Transverse colon (tissue), 4 donors: Measurements from ENCODE around the gene PHLDB2. TPM values are rescaled to one million over a fixed set of nuclear protein-coding genes. Genes with fewer than 3 reads are reported as not detected.

ENCODE experiments used
- DNase-seq: peaks from one replicate; pipeline ENCODE4 v3.0.0-alpha.2; 2019
- H3K27ac ChIP-seq, 4 donors: fragments of 200-600 bp; sonication (generic); 2 replicates each; pipeline ENCODE4 v1.5.1; 2016 to 2018; ENCODE audit warnings: inconsistent platforms in 4 of 4
- H3K27me3 ChIP-seq: fragments of 200-600 bp; sonication (generic); 2 replicates; pipeline ENCODE4 v1.5.1; 2017; ENCODE audit warnings: inconsistent platforms
- H3K36me3 ChIP-seq, 4 donors: fragments of 200-600 bp; sonication (generic); 2 replicates each; pipeline ENCODE4 v1.5.1; 2017 to 2019; ENCODE audit warnings: inconsistent platforms in 4 of 4
- H3K4me1 ChIP-seq, 4 donors: fragments of 200-600 bp; sonication (generic); 2 replicates each; pipeline ENCODE4 v1.5.1; 2017 to 2020; ENCODE audit warnings: inconsistent platforms in 4 of 4
- H3K4me3 ChIP-seq, 4 donors: fragments of 200-600 bp; sonication (generic); 1 replicate in 1 of 4; 2 replicates in 3 of 4; pipeline versions ENCODE4 v1.5.1 to v1.6.1; 2017 to 2019; ENCODE audit warnings: inconsistent platforms in 4 of 4
- H3K9me3 ChIP-seq, 2 donors: fragments of 200-600 bp; sonication (generic); 2 replicates each; pipeline ENCODE4 v1.5.1; 2017 to 2019; ENCODE audit warnings: inconsistent platforms in 2 of 2
- CTCF ChIP-seq, 5 experiments: fragments of 200-600 bp in 3 of 5; fragments of 450-650 bp in 2 of 5; sonication (generic) in 3 of 5; IDR thresholded peaks; 1 replicate in 2 of 5; 2 replicates in 3 of 5; pipeline ENCODE4 v1.5.1; 2016 to 2017; ENCODE audit warnings: antibody characterized with exemption in 5 of 5, inconsistent platforms in 3 of 5, mild to moderate bottlenecking in 2 of 5, moderate library complexity in 1 of 5
- EP300 ChIP-seq: sonication (generic); formaldehyde crosslinking; IDR thresholded peaks from one replicate; pipeline ENCODE4 v1.6.1; 2017; ENCODE audit warnings: antibody characterized with exemption, low read depth
- POLR2A ChIP-seq: fragments of 450-650 bp; IDR thresholded peaks from one replicate; pipeline ENCODE4 v1.6.1; 2016; ENCODE audit warnings: antibody characterized with exemption, mild to moderate bottlenecking, moderate library complexity
- POLR2AphosphoS5 ChIP-seq, 3 donors: sonication (generic); formaldehyde crosslinking; IDR thresholded peaks; one replicate each; pipeline ENCODE4 v1.6.1; 2016; ENCODE audit warnings: antibody characterized with exemption in 3 of 3
- WGBS, 2 donors: methylation state at CpG; one replicate each; pipeline ENCODE4 v1.1.5; 2018; ENCODE audit warnings: low coverage in 1 of 2; 5-methylcytosine and 5-hydroxymethylcytosine counted together
- in situ Hi-C, 4 donors: fragments of 200-750 bp; cut with MboI; loops; one replicate each; pipeline versions ENCODE4 v1.15.0 to v1.15.1; 2017; ENCODE audit warnings: low sequenced_read_pairs in 3 of 4, low pct_ligation_motif_present in 1 of 4, low pct_unique_long_range_greater_than_20kb in 1 of 4
- intact Hi-C: fragments of 100-400 bp; cut with DNase I; formaldehyde crosslinking; loops from one replicate; pipeline ENCODE4 v1.15.1; 2023; ENCODE audit warnings: low total_unique reads
- total RNA-seq, 4 donors: library from RNA; depleted of rRNA; stranded (reverse); fragments of >200 nt; gene quantifications; one replicate each; pipeline ENCODE4 v1.1.0, GENCODE V29; 2016

PHLDB2 gene
- total RNA-seq, 4 donors from 2014 or later = 20.3 to 43.8 (median 24.5) TPM

- Histone ChIP-seq H3K36me3 (no peaks in the 10 kb centered on the region), H3K9me3 (no peaks in the 10 kb centered on the region), H3K4me1 (no peaks in the 10 kb centered on the region), H3K4me3 (no peak overlapping the region), H3K27me3 (no peaks in the 10 kb centered on the region), H3K27ac (no peak overlapping the region)
- DNase-seq = no peak
- WGBS, 2 donors = 62 to 68% methylated on average over 3 of the region's 3 CpGs
- in situ Hi-C loops = no loop called here
- TF ChIP-seq POLR2AphosphoS5 (IDR thresholded peaks at IDR 0.05) = no peak
- TF ChIP-seq EP300 = no peak
- no peak for TF ChIP-seq CTCF (IDR thresholded peaks at IDR 0.05)
- TF ChIP-seq POLR2A = no peak
- intact Hi-C loops = no loop called here
These were observed 6.5 kb upstream of the PHLDB2 start for GRCh38 chr3:111852540-111852939.

- H3K27me3 ChIP-seq = no peaks in the 10 kb centered on the region
- H3K4me3 ChIP-seq = no peak overlapping the region
- H3K9me3 ChIP-seq = no peaks in the 10 kb centered on the region
- H3K4me1 ChIP-seq = no peaks in the 10 kb centered on the region
- WGBS, 2 donors = 53 to 83% methylated on average over 1 of the region's 1 CpG
- no peak overlapping the region for H3K27ac ChIP-seq
- TF ChIP-seq EP300 (no peak), POLR2A (no peak)
- DNase-seq = no peak
- intact Hi-C loops (no loop called here), in situ Hi-C loops (no loop called here)
- H3K36me3 ChIP-seq = no peaks in the 10 kb centered on the region
These were observed 6.0 kb upstream of the PHLDB2 start for GRCh38 chr3:111853068-111853467.

GRCh38 chr3:111854990-111855389 lies 4.1 kb upstream of the PHLDB2 start:
- in situ Hi-C loops (no loop called here), intact Hi-C loops (loop anchor here (5.0 kb wide), 1 partner anchor 118 kb away; no protein-coding TSS in a partner anchor)
- DNase-seq = no peak

GRCh38 chr3:111856501-111856900 lies 2.6 kb upstream of the PHLDB2 start:
- no peaks in the 10 kb centered on the region for H3K9me3 ChIP-seq
- H3K4me3 ChIP-seq = no peak overlapping the region
- TF ChIP-seq EP300 (no peak), CTCF (IDR thresholded peaks at IDR 0.05) (no peak), POLR2A (no peak)
- in situ Hi-C loops = no loop called here
- H3K4me1 ChIP-seq = peaks cover 0 to 22% (median 8%) of the 10 kb centered on the region in 4 donors
- peaks cover 10% of the 10 kb centered on the region for H3K27me3 ChIP-seq
- no peaks in the 10 kb centered on the region for H3K36me3 ChIP-seq
- 82 to 83% methylated on average over 2 to 3 of the region's 3 CpGs for WGBS, 2 donors
- DNase-seq = no peak
- intact Hi-C loops = loop anchor here (5.0 kb wide), 1 partner anchor 119 kb away; no protein-coding TSS in a partner anchor
- peak overlapping the region in 1 of 4 donors; percentile 17 for H3K27ac ChIP-seq

More at GRCh38 chr3:111854990-111855389, 4.1 kb upstream of the PHLDB2 start:
- no peaks in the 10 kb centered on the region for H3K36me3 ChIP-seq
- TF ChIP-seq CTCF (IDR thresholded peaks at IDR 0.05) (no peak), POLR2A (no peak), POLR2AphosphoS5 (IDR thresholded peaks at IDR 0.05) (no peak), EP300 (no peak)
- H3K27ac ChIP-seq = no peak overlapping the region
- peaks cover 0 to 12% (median 5%) of the 10 kb centered on the region in 4 donors for H3K4me1 ChIP-seq
- 60 to 76% methylated on average over 1 to 2 of the region's 2 CpGs for WGBS, 2 donors
- peaks cover 10% of the 10 kb centered on the region for H3K27me3 ChIP-seq
- H3K4me3 ChIP-seq = no peak overlapping the region
- H3K9me3 ChIP-seq = no peaks in the 10 kb centered on the region

- DNase-seq = no peak
- no peaks in the 10 kb centered on the region for H3K36me3 ChIP-seq
- peaks cover 10% of the 10 kb centered on the region for H3K27me3 ChIP-seq
- intact Hi-C loops (loop anchor here (5.0 kb wide), 1 partner anchor 120 kb away; no protein-coding TSS in a partner anchor), in situ Hi-C loops (no loop called here)
- WGBS, 2 donors = 67 to 79% methylated on average over 3 to 6 of the region's 6 CpGs
- TF ChIP-seq EP300 = no peak
- no peak for TF ChIP-seq POLR2A
- no peak for TF ChIP-seq POLR2AphosphoS5 (IDR thresholded peaks at IDR 0.05)
- TF ChIP-seq CTCF (IDR thresholded peaks at IDR 0.05) = no peak
- H3K4me1 ChIP-seq = peaks cover 0 to 22% (median 8%) of the 10 kb centered on the region in 4 donors
- no peak overlapping the region for H3K27ac ChIP-seq
- no peak overlapping the region for H3K4me3 ChIP-seq
- H3K9me3 ChIP-seq = no peaks in the 10 kb centered on the region
These were observed 1.6 kb upstream of the PHLDB2 start for GRCh38 chr3:111857474-111857873.
